Fibroblast of skin of back (primary cell): Measurements from ENCODE around the gene ABCA7.

ENCODE experiments used
- DNase-seq: peaks from one replicate; pipeline ENCODE4 v3.0.0-alpha.2; 2013

Gene ABCA7

DNA sequence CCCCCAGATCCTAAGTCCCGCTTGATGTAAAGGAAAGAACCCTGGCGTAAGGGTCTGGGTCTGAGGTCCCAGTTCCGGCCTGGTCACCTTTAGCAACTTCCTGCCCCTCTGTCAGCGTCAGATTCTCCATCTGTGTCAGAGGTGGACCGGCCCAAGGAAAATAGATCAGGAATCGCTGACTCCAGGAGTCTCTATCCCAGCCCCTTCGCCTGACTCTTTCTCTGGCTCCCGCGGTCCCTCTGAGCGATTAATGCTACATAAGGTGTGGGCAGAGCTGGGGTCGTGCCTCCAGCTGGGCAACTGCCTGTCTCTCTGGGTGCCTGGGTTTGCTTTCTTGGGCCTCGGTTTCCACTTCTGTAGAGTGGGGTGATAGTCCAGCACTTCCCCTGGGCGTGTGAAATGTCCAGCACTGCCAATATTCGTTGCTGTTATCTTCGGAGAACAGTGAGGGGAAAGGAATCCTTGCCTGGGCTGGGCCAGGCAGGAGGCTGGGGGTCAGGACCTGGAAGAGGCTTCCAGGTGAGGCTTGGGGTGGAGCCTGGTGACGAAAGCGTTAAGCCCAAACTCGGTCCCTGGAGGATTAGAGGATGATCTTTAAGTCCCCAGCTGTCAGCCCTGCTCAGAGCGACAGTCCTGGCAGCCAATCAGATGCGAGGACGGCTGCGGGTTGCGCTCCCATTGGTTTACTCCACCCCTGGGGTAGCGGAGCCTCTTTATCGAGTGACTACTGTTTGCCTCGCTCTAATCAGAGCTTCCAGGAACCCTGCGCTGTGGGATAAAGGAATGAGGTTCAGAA is 767 bp downstream of the ABCA7 start:
- peak; percentile 95 for DNase-seq

DNA sequence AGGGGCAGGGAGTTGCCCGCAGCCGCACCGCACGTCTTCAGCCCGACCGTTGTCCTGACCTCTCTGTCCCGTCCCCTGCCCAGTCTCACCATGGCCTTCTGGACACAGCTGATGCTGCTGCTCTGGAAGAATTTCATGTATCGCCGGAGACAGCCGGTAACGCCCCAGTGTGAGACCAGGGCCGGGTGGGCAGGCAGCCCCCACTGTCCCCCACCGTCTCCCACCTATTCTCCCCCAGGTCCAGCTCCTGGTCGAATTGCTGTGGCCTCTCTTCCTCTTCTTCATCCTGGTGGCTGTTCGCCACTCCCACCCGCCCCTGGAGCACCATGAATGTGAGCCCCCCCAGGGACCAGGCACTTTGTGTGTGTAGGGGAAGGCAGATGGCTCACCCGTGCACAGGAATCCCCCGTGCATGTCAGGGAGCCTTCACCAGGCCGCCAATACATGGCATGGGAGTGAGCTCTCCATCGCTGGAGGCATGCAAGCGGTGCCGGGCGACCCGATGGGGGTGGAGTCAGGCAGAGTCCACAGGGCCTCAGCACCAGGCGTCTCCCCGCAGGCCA is 1.4 kb downstream of the ABCA7 start:
- no peak for DNase-seq

DNA sequence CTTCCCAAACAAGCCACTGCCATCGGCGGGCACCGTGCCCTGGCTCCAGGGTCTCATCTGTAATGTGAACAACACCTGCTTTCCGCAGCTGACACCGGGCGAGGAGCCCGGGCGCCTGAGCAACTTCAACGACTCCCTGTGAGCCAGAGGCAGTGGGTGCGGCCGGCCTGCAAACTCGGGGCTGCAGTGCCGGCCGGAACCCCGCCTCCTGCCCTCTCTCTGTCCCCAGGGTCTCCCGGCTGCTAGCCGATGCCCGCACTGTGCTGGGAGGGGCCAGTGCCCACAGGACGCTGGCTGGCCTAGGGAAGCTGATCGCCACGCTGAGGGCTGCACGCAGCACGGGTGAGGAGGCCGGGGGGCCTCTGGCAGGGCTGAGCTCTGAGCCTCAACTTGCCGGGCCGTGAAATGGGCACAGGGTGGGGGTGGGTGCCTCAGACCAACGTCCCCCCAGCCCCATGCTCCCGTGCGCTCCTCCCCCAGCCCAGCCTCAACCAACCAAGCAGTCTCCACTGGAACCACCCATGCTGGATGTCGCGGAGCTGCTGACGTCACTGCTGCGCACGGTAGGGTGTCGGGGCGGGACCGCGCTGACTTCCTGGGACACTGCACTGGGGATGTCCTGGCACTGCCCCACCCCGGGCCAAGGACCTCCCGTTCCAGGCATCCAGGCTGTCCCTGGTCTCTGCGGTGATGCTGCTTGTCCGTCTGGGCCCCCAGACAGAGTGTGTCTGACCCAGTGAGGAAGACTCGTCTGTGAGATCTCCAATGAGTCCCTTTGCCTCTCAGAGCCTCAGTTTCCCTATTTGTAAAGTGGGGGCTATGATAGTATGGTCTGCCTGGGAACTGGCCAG is 2.2 kb downstream of the ABCA7 start:
- no peak for DNase-seq

DNA sequence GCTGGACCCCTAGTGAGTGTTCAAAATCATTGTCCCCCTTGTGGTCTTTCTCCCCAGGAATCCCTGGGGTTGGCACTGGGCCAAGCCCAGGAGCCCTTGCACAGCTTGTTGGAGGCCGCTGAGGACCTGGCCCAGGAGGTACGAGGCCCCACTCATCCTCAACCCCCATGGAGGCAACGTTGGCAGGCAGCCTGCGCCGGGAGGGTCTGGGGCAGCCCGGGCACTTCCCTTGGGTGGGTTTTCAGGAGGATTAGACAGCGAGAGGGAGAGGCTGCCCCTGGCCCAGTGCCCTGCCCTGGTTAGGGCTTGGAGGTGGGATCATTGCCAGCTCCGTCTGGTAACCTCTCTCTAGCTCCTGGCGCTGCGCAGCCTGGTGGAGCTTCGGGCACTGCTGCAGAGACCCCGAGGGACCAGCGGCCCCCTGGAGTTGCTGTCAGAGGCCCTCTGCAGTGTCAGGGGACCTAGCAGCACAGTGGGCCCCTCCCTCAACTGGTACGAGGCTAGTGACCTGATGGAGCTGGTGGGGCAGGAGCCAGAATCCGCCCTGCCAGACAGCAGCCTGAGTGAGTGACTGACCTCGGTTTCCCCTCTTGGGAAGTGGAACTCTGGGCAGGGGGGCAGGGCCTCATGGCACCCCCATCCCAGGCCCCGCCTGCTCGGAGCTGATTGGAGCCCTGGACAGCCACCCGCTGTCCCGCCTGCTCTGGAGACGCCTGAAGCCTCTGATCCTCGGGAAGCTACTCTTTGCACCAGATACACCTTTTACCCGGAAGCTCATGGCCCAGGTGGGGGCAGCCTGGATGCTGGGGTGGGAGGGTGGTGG is 3.0 kb downstream of the ABCA7 start:
- no peak for DNase-seq

DNA sequence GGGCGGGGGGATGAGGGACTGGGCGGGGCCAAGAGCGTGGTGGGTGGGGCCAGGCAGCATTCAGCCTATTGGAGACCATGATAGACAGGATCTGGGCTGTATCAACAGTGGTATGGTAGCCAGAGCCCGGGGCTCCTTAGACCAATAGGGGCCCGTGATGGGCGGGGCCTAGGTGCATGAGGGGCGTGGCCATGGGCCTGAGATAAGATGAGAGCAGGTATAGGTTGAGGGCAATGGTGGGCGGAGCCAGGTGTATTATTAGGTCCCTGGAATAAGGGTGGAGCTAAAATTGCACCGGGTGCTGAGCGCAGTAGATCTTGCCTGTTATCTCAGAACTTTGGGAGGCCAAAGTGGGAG is 5.3 kb downstream of the ABCA7 start:
- no peak for DNase-seq

DNA sequence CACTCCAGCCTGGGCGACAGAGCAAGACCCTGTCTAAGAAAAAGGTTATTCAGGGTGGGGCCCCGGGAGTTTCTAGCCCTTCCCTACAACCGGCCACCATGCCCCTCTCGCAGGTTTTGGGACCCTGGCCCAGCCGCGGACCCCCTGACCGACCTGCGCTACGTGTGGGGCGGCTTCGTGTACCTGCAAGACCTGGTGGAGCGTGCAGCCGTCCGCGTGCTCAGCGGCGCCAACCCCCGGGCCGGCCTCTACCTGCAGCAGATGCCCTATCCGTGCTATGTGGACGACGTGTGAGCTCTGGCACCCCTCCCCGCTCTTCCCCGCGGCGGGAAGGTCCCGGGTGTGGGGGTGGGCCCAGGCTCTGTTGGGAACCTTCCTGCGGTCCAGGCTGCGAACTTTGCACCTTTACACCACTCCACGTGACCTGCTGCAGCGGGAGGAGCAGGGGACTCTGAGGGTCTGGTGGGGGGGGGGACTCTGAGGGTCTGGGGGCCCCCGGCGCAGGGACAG is 6.3 kb downstream of the ABCA7 start:
- DNase-seq, result no peak

DNA sequence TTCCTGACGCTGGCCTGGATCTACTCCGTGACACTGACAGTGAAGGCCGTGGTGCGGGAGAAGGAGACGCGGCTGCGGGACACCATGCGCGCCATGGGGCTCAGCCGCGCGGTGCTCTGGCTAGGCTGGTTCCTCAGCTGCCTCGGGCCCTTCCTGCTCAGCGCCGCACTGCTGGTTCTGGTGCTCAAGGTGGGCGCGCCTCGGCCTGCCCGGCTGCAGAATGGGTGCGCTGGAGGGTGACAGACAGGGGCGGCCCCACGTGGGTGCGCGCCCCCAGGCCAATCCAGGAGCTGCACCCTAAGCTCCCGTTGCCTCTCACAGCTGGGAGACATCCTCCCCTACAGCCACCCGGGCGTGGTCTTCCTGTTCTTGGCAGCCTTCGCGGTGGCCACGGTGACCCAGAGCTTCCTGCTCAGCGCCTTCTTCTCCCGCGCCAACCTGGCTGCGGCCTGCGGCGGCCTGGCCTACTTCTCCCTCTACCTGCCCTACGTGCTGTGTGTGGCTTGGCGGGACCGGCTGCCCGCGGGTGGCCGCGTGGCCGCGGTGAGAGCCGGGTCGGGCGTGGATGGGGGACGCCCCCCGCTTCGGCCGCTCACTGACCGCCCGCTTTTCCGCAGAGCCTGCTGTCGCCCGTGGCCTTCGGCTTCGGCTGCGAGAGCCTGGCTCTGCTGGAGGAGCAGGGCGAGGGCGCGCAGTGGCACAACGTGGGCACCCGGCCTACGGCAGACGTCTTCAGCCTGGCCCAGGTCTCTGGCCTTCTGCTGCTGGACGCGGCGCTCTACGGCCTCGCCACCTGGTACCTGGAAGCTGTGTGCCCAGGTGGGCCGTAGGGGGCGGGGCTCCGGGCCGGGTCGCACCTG is 7.2 kb downstream of the ABCA7 start:
- DNase-seq, result no peak

DNA sequence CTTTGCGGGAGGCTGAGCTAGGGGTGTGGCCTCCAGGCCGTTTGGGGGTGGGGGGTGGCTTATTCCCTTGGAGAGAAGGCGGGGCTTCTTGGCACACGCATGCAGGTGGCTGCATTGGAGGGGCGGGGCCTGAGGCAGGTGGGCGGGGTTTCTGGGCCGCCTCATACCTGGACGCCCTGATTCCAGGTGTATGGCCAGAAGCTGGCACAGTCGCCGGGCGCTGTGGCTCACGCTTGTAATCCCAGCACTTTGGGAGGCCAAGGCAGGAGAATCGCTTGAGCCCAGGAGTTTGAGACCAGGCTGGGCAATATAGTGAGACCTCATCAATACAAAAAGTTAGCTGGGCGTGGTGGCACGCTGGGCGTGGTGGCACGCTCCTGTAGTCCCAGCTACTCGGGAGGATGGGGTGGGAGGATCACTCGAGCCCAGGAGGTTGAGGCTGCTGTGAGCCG is 7.8 kb downstream of the ABCA7 start:
- DNase-seq, result no peak

DNA sequence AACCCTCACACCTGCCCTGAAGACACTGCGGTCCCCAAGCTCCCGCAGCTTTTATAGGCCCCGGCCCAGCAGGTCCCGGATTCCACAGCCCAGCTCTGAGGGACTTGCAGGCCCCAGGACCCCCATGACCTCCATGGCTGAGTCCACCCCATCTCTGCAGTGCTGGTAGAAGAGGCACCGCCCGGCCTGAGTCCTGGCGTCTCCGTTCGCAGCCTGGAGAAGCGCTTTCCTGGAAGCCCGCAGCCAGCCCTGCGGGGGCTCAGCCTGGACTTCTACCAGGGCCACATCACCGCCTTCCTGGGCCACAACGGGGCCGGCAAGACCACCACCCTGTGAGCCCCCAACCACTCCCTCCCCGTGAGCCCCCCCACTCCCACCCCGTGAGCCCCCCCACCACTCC is 9.2 kb downstream of the ABCA7 start:
- no peak for DNase-seq

DNA sequence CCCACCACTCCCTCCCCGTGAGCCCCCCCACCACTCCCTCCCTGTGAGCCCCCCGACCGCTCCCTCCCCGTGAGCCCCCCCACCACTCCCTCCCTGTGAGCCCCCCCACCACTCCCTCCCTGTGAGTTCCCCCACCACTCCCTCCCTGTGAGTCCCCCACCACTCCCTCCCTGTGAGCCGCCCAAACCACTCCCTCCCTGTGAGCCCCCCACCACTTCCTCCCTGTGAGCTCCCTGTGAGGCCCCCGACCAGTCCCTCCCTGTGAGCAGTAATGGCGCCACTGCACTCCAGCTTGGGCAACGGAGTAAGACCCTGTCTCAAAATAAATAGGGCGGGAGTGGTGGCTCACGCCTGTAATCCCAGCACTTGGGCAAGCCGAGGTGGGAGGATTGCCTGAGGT is 9.9 kb downstream of the ABCA7 start:
- DNase-seq, result no peak

DNA sequence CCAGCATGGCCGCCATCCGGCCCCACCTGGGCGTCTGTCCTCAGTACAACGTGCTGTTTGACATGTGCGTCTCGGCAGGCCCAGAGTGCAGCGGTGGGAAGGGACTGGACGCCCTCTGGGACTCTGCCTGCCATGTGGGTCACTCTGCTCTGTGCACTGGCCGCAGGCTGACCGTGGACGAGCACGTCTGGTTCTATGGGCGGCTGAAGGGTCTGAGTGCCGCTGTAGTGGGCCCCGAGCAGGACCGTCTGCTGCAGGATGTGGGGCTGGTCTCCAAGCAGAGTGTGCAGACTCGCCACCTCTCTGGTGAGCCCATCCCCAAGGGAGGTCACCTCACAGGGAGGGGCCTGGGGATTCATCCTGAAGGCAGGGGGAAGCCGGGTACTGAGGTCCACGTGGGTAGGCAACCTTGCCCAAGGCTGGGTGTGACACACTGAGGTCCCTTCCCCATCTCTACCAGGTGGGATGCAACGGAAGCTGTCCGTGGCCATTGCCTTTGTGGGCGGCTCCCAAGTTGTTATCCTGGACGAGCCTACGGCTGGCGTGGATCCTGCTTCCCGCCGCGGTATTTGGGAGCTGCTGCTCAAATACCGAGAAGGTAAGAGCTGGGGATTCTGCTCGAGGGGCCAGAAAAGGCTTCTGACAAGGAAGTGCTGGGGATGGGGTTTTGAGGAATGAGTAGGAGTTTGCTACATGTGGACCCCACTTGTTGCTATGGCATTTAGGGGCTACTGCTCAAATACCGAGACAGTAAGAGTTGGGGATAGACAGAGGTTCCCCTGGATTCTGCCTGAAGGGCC is 11.3 kb downstream of the ABCA7 start:
- no peak for DNase-seq

DNA sequence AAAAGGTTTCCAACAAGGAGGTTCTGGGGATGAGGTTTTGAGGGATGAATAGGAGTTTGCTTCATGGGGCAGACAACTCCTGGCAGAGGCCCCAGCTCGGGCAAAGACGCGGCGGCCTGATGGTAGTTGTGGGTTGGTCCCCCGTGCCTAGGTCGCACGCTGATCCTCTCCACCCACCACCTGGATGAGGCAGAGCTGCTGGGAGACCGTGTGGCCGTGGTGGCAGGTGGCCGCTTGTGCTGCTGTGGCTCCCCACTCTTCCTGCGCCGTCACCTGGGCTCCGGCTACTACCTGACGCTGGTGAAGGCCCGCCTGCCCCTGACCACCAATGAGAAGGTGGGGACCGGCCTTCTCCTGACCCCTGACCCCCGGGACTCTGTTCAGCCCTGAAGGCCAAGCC is 11.9 kb downstream of the ABCA7 start:
- DNase-seq, result no peak

DNA sequence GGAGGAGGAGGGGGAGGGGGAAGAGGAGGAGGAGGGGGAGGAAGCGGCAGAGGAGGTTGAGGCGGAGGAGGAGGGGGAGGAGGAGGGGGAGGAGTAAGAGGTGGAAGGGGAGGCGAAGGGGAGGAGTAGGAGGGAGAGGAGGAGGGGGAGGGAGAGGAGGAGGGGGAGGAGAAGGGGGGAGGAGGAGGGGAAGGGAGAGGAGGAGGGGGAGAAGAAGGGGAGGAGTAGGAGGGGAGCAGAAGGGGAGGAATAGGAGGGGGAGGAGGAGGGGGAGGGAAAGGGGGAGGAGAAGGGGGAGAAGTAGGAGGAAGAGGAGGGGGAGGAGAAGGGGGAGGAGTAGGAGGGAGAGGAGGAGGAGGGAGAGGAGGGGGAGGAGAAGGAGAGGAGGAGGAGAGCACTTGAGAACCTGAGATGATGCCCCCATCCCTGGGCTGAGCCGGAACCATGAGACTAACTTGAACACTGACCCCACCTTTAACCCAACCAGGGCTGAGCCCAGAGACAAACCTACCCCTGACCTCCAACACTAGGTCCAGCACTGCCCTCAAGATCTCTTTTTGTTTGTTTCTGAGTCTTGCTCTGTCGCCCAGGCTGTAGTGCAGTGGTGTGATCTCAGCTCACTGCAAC is 12.6 kb downstream of the ABCA7 start:
- no peak for DNase-seq

DNA sequence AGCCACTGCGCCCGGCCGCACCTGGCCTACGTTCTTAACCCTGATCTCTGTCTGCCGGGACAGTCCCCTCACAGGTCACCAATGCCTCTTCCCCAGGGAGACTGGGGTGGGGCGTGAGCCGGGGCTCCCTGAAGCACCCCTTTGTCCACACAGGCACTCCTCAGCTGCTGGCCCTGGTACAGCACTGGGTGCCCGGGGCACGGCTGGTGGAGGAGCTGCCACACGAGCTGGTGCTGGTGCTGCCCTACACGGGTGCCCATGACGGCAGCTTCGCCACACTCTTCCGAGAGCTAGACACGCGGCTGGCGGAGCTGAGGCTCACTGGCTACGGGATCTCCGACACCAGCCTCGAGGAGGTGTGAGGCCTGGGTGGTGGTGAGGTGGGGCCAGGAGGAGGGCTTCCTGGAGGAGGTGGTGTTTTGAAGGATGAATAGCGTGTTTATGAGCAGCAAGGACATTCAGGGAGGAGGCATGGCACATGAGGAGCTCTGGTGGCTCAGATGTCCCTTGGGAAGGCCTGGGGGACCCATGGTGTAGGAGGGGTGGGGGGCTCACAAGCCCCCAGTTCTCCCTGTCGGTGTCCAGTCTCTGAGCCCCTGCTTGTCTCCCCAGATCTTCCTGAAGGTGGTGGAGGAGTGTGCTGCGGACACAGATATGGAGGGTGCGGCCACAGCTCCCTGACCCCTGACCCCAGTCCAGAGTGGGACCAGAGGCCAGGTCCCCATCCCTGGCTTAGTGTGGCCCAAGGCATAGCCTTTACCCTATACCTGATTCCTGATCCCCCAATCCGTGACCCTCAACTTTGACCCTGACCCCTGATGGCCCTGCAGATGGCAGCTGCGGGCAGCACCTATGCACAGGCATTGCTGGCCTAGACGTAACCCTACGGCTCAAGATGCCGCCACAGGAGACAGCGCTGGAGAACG is 13.5 kb downstream of the ABCA7 start:
- no peak for DNase-seq

DNA sequence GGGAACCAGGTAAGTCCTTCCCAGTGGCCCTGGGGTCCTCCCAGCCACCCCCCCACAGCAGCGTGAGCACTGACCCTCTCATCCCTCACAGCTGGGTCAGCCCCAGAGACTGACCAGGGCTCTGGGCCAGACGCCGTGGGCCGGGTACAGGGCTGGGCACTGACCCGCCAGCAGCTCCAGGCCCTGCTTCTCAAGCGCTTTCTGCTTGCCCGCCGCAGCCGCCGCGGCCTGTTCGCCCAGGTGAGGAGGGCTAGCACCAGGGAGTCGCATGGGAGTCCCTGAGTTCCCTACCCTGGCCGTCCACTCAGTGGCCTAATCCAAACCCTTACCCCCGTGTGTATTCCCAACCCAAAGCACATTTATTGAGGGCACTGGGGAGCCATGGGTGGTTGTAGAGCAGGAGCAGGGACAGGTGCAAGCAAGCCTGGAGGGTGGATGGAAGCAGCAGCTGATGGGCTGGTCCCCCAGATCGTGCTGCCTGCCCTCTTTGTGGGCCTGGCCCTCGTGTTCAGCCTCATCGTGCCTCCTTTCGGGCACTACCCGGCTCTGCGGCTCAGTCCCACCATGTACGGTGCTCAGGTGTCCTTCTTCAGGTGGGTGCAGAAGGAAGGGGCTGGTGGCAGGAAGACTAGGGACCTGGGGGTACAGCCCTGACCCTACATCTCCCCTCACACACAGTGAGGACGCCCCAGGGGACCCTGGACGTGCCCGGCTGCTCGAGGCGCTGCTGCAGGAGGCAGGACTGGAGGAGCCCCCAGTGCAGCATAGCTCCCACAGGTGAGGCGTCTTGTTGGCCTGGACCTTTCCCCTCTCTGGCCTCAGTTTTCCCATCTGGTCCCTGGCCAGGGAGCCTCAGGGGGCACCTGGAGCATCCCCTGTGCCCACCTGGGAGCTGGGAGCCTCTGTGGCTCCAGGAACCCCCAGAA is 14.5 kb downstream of the ABCA7 start:
- DNase-seq, result no peak

DNA sequence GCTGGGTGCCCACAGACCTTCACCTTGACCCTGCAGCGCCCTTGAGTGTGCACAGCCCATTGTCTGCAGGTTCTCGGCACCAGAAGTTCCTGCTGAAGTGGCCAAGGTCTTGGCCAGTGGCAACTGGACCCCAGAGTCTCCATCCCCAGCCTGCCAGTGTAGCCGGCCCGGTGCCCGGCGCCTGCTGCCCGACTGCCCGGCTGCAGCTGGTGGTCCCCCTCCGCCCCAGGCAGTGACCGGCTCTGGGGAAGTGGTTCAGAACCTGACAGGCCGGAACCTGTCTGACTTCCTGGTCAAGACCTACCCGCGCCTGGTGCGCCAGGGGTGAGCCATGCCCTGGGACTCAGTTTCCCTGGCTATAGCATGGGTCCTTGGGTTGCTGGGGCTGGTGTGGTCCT is 15.1 kb downstream of the ABCA7 start:
- DNase-seq, result no peak

DNA sequence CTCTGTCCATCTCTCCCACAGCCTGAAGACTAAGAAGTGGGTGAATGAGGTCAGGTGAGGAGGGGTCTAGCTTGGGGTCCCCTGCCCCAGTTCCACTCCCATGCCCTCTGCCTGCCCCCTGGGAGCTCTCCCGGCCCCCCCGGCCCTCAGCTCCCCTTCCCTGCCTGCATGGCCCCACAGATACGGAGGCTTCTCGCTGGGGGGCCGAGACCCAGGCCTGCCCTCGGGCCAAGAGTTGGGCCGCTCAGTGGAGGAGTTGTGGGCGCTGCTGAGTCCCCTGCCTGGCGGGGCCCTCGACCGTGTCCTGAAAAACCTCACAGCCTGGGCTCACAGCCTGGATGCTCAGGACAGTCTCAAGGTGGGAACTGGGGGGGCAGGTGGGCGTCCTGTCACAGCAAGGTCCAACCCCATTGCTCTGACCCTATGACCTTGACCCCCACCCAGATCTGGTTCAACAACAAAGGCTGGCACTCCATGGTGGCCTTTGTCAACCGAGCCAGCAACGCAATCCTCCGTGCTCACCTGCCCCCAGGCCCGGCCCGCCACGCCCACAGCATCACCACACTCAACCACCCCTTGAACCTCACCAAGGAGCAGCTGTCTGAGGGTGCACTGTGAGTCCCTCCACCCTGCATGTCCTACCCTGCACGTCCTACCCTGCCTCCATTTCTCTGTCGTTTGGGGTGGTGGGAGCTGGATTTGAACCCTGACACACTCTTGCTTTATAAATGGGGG is 16.1 kb downstream of the ABCA7 start:
- no peak for DNase-seq
